ENCODE data around the gene MAG. TPM values are rescaled to one million over a fixed set of nuclear protein-coding genes. Genes with fewer than 3 reads are reported as not detected.

Gene MAG
- total RNA-seq, 2 experiments from 2014 or later, result 0.43 to 0.44 TPM

DNA sequence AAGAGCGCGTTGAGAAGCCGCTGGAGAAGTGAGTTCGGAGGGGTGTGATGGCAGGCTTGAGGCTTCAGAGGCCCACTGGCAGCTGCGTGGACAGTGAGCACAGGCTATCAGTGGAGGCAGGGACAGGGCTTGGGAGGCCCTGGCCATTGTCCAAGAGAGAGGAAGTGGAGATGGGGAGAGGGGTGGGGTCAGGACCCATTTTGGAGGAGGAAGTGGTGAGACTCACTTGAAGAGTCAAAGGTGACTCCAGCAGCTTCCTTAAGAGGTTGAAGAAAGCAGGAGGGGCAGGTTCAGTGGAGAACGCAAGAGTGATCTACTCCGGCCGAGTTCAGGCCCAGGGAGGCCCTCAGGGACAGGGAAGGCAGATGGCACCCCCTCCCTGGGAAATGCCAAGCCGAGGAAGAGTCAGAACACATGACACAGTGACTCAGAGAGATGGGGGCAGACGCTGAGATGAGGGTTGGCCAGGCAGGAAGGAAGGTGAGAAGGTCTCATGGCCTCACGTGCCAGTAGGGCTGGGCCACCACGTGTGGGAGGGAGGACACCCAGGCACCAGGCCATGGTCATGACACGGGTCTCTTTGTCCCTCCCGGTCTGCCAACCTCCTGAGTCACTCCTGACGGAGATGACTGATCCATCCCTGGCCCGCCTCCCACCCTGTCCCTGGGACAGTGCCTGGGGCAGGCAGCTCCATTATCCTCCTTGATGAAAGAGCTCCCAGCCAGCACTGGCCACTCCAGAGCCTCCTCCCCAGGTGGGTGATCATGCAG, 26.9 kb downstream of the MAG start:
- H3K4me1 Mint-ChIP-seq (ENCODE audit: low read depth), result peaks cover 7% of the 10 kb centered on the region
- intact Hi-C loops (cut with micrococcal nuclease), result no loop called here
- H3K36me3 Mint-ChIP-seq, result no peaks in the 10 kb centered on the region
- ChIA-PET CTCF (no interaction called here), POLR2A (no interaction called here)
- peak; percentile 51 for DNase-seq
- H3K27ac Mint-ChIP-seq, result no peak overlapping the region
- H3K9me3 Mint-ChIP-seq, result peaks cover 3% of the 10 kb centered on the region
- no peak overlapping the region for H3K4me3 Mint-ChIP-seq
- no peaks in the 10 kb centered on the region for H3K27me3 Mint-ChIP-seq

DNA sequence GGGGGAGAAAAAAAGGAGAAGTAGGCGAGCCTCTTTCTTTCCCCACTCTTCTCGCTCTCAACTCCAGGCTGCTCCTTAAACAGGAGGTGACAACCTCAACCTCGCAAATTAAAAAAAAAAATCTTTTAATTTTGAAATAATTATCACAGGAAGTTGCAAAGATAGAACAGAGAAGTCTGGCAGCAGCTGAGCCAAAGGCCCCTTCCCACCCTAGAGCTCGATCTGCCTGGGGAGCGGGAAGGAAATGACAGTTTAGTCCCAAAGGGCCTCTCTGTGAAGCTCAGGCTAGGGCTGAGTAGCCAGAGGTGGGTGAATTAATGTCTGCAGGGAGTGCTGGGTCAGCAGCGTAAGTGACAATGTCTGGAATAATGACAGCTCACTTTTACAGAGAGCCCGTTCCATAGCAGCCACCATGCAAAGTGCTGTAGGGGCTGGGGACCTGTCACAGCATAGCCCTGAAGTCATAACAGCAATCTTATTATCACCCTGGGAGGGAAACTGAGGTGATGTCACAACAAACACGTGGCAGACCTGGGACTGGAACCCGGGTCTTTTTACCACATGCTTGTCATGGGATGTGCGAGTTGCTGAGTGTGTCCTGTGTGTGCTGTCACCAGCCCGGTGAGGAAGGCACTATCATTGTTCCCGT, 28.2 kb downstream of the MAG start:
- no peak overlapping the region for H3K4me3 Mint-ChIP-seq
- CTCF ChIA-PET, result interaction anchor here (0.9 kb wide), 1 partner anchor 167 kb away, joined by 3 read pairs; no protein-coding TSS in a partner anchor
- H3K36me3 Mint-ChIP-seq, result no peaks in the 10 kb centered on the region
- POLR2A ChIA-PET, result no interaction called here
- H3K9me3 Mint-ChIP-seq, result peaks cover 3% of the 10 kb centered on the region
- H3K27me3 Mint-ChIP-seq, result no peaks in the 10 kb centered on the region
- intact Hi-C loops (cut with micrococcal nuclease), result no loop called here
- H3K4me1 Mint-ChIP-seq (ENCODE audit: low read depth), result peaks cover 7% of the 10 kb centered on the region
- DNase-seq, result no peak
- H3K27ac Mint-ChIP-seq, result no peak overlapping the region

GRCh38 chr19:35321291-35321690, 29.3 kb downstream of the MAG start:
- H3K27ac Mint-ChIP-seq, result peak overlapping the region; percentile 5
- no peak overlapping the region for H3K4me3 Mint-ChIP-seq
- intact Hi-C loops (cut with micrococcal nuclease), result no loop called here
- no peaks in the 10 kb centered on the region for H3K36me3 Mint-ChIP-seq
- DNase-seq, result no peak
- ChIA-PET POLR2A (no interaction called here), CTCF (no interaction called here)
- peaks cover 3% of the 10 kb centered on the region for H3K9me3 Mint-ChIP-seq
- H3K4me1 Mint-ChIP-seq (ENCODE audit: low read depth), result peaks cover 7% of the 10 kb centered on the region
- no peaks in the 10 kb centered on the region for H3K27me3 Mint-ChIP-seq

DNA sequence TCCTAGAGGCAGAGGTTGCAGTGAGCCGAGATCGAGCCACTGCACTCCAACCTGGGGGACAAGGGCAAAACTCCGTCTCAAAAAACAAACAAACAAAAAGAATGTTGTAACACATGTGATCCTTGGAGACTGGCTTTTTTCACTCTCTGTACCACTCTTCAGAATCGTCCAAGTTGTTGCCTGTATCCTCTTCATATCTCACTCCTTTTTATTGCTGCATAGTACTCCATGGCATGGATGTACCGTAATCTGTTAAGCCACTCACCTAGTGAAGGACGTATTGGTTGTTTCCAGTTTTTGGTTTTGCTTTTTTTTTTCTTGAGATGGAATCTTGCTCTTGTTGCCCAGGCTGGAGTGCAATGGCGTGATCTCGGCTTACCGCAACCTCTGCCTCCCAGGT, 30.1 kb downstream of the MAG start:
- no peaks in the 10 kb centered on the region for H3K36me3 Mint-ChIP-seq
- CTCF ChIA-PET, result no interaction called here
- H3K27me3 Mint-ChIP-seq, result no peaks in the 10 kb centered on the region
- no peak overlapping the region for H3K27ac Mint-ChIP-seq
- peaks cover 3% of the 10 kb centered on the region for H3K9me3 Mint-ChIP-seq
- POLR2A ChIA-PET, result no interaction called here
- H3K4me3 Mint-ChIP-seq, result no peak overlapping the region
- intact Hi-C loops (cut with micrococcal nuclease), result no loop called here
- no peak for DNase-seq
- H3K4me1 Mint-ChIP-seq (ENCODE audit: low read depth), result peaks cover 7% of the 10 kb centered on the region

DNA sequence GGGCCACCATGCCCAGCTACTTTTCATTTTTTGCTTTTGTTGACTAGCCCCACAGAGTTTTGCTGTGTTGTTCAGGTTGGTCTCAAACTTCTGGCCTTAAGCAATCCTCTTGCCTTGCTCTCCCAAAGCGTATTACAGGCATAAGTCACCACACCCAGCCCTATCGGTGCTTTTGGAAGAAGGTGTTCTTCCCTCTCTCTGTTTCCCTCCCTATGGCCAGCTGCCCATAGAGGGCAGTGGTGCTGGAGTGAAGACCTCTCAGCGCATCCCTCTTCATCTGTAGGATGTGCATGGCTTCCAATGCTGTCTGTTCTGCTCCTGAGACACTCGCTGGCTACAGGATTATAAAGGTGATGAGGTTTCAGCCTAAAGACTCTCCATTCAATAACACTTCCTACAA, 35.7 kb downstream of the MAG start:
- ChIA-PET CTCF (no interaction called here), POLR2A (no interaction called here)
- Mint-ChIP-seq H3K9me3 (no peaks in the 10 kb centered on the region), H3K36me3 (no peaks in the 10 kb centered on the region), H3K4me3 (no peak overlapping the region), H3K27ac (no peak overlapping the region), H3K4me1 (ENCODE audit: low read depth) (peaks cover 4% of the 10 kb centered on the region), H3K27me3 (peaks cover 11% of the 10 kb centered on the region)
- DNase-seq, result no peak
- intact Hi-C loops (cut with micrococcal nuclease), result no loop called here

DNA sequence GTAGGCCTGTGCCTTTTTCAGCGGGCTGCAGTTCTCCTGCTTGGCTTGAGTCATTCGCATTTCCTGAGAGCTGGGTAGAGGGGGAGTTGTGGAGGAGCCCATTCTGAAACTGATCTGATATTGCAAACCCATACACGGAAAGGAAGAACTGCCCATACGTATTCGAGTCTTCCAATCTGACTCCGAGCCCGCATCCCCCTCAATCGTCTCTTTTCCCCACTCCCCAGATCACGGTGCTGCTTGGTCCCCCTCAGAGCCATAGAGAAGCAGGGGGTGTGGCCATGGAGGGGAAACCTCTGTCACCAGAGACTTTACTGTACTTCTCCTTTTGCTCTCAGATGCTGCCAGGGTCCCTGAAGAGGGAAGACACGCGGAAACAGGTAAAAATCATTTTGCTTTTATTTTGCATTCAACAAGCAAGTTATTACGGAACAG, 36.9 kb downstream of the MAG start, which contains the start of gene CD22:
Gene CD22 (plus strand): TSS at position 337 of the 435 bp plus-strand sequence. CDS start 2,854 bp downstream, outside the sequence.
- ChIA-PET POLR2A (no interaction called here), CTCF (interaction anchor here (1.0 to 1.2 kb wide), 2 partner anchors 142 to 166 kb away, joined by 3 read pairs; no protein-coding TSS in a partner anchor)
- Mint-ChIP-seq H3K4me3 (no peak within 1 kb of the TSS), H3K27me3 (peaks cover 11% of the 10 kb centered on the region), H3K4me1 (ENCODE audit: low read depth) (peaks cover 13% of the 10 kb centered on the region), H3K36me3 (no peaks in the 10 kb centered on the region), H3K9me3 (no peaks in the 10 kb centered on the region), H3K27ac (no peak within 1 kb of the TSS)
- intact Hi-C loops (cut with micrococcal nuclease), result no loop called here
- no peak for DNase-seq

DNA sequence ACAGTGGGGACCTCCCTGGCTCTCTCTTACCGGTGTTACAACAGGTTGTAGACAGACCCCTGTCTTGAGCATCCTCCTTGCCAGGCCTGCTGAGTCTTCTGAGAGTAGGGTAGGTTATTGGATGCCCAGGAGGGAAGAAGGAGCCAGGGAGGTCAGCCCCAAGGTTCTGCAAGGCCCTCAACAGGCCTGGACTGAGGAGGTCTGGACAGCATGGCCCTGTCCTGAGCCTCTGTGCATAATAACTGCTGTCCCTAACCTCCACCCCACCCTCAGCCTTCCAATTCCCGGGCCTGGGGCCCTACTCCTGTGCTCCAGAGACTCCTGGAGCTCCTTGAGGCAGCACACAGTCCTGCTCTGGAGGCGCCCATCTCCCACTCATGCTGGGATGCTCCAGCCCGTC, 37.4 kb downstream of the MAG start:
- peaks cover 13% of the 10 kb centered on the region for H3K27me3 Mint-ChIP-seq
- H3K4me1 Mint-ChIP-seq (ENCODE audit: low read depth), result peaks cover 16% of the 10 kb centered on the region
- ChIA-PET POLR2A (no interaction called here), CTCF (no interaction called here)
- no peak overlapping the region for H3K4me3 Mint-ChIP-seq
- H3K9me3 Mint-ChIP-seq, result no peaks in the 10 kb centered on the region
- no peak overlapping the region for H3K27ac Mint-ChIP-seq
- no peak for DNase-seq
- intact Hi-C loops (cut with micrococcal nuclease), result no loop called here
- H3K36me3 Mint-ChIP-seq, result no peaks in the 10 kb centered on the region

DNA sequence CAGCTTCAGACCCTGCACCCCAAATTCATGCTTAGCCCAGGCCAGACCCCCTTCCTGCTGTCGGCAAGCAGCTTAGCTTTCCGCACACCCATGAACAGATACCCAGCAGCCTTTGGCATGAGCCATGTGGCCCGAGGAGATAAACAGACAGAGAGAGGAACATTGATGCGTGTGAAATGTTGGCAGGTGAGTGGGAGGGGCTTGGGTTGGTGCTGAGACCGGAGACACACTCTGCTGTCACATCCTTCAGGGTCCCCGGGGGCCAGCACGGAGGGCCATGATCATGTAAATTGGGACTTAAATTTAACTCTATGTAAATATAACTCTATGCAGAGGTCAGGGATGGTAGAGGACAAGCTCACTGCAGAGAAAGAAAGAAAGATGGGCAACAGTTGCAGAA, 38.5 kb downstream of the MAG start:
- CTCF ChIA-PET, result interaction anchor here (1.0 kb wide), 1 partner anchor 138 kb away, joined by 3 read pairs; no protein-coding TSS in a partner anchor

GRCh38 chr19:35331551-35332214, 39.7 kb downstream of the MAG start:
- H3K27me3 Mint-ChIP-seq, result peaks cover 15% of the 10 kb centered on the region
- H3K4me1 Mint-ChIP-seq (ENCODE audit: low read depth), result peaks cover 21% of the 10 kb centered on the region
- intact Hi-C loops (cut with micrococcal nuclease), result no loop called here
- H3K27ac Mint-ChIP-seq, result no peak overlapping the region
- CTCF ChIA-PET, result interaction anchor here (0.9 to 1.5 kb wide), 3 partner anchors 18 to 136 kb away, joined by 3 to 4 read pairs (median 3); no protein-coding TSS in a partner anchor
- POLR2A ChIA-PET, result no interaction called here
- H3K4me3 Mint-ChIP-seq, result no peak overlapping the region
- H3K36me3 Mint-ChIP-seq, result no peaks in the 10 kb centered on the region
- H3K9me3 Mint-ChIP-seq, result no peaks in the 10 kb centered on the region
- no peak for DNase-seq

More for the DNA sequence above, 38.5 kb downstream of the MAG start:
- DNase-seq, result no peak
- Mint-ChIP-seq H3K9me3 (no peaks in the 10 kb centered on the region), H3K4me3 (no peak overlapping the region), H3K4me1 (ENCODE audit: low read depth) (peaks cover 21% of the 10 kb centered on the region), H3K36me3 (no peaks in the 10 kb centered on the region), H3K27ac (no peak overlapping the region), H3K27me3 (peaks cover 13% of the 10 kb centered on the region)
- POLR2A ChIA-PET, result no interaction called here
- intact Hi-C loops (cut with micrococcal nuclease), result no loop called here

- H3K27ac Mint-ChIP-seq, result no peak overlapping the region
Observed at GRCh38 chr19:35332817-35333216, 40.9 kb downstream of the MAG start.

GRCh38 chr19:35334144-35334753, 42.3 kb downstream of the MAG start:
- ChIA-PET POLR2A (no interaction called here), CTCF (interaction anchor here (1.9 kb wide), 1 partner anchor 19 kb away, joined by 9 read pairs; no protein-coding TSS in a partner anchor)
- no peak for DNase-seq
- H3K4me1 Mint-ChIP-seq (ENCODE audit: low read depth), result peaks cover 19% of the 10 kb centered on the region
- H3K27me3 Mint-ChIP-seq, result peaks cover 12% of the 10 kb centered on the region
- intact Hi-C loops (cut with micrococcal nuclease), result no loop called here
- no peak overlapping the region for H3K4me3 Mint-ChIP-seq
- no peaks in the 10 kb centered on the region for H3K36me3 Mint-ChIP-seq
- H3K9me3 Mint-ChIP-seq, result no peaks in the 10 kb centered on the region
- H3K27ac Mint-ChIP-seq, result no peak overlapping the region

More at GRCh38 chr19:35332817-35333216, 40.9 kb downstream of the MAG start:
- H3K36me3 Mint-ChIP-seq, result no peaks in the 10 kb centered on the region
- ChIA-PET CTCF (interaction anchor here (1.0 to 1.9 kb wide), 5 partner anchors 13 to 221 kb away, joined by 3 to 9 read pairs (median 4); no protein-coding TSS in a partner anchor), POLR2A (interaction anchor here (1.1 kb wide), 1 partner anchor 15 kb away, joined by 3 read pairs; the partner anchor contains the start of gene FFAR1)
- DNase-seq, result peak; percentile 64
- peaks cover 21% of the 10 kb centered on the region for H3K4me1 Mint-ChIP-seq (ENCODE audit: low read depth)
- H3K27me3 Mint-ChIP-seq, result peaks cover 12% of the 10 kb centered on the region
- intact Hi-C loops (cut with micrococcal nuclease), result no loop called here
- H3K9me3 Mint-ChIP-seq, result no peaks in the 10 kb centered on the region
- no peak overlapping the region for H3K4me3 Mint-ChIP-seq

All from activated CD4-positive, alpha-beta memory T cell treated with anti-CD3 and anti-CD28 coated beads for 36 hours (primary cell).